Activated naive CD4-positive, alpha-beta T cell treated with anti-CD3 and anti-CD28 coated beads, Interleukin-2, amount 50 U/mL, for 72 hours (primary cell): Measurements from ENCODE around the gene MPRIP. TPM values are rescaled to one million over a fixed set of nuclear protein-coding genes. Genes with fewer than 3 reads are reported as not detected.

Experiments
- ATAC-seq, 2 donors: fragments of 150-1000 bp; cut with Tn5 transposase; 2 replicates each; pipeline ENCODE4 v1.10.0; 2021; ENCODE audit warnings: mild to moderate bottlenecking in 2 of 2, moderate library complexity in 2 of 2
- DNase-seq, 2 donors: peaks; one replicate each; pipeline ENCODE4 v3.0.0; 2021 to 2022; ENCODE audit warnings: low spot score in 2 of 2
- H3K27ac Mint-ChIP-seq, 2 donors: one replicate each; pipeline ENCODE4 v1.8.0; 2022; ENCODE audit warnings: mild to moderate bottlenecking in 2 of 2, mixed read lengths in 2 of 2
- H3K36me3 Mint-ChIP-seq, 2 donors: one replicate each; pipeline ENCODE4 v1.8.0; 2022; ENCODE audit warnings: mixed read lengths in 2 of 2
- H3K9me3 Mint-ChIP-seq, 2 donors: one replicate each; pipeline ENCODE4 v1.8.0; 2022; ENCODE audit warnings: mixed read lengths in 2 of 2
- total RNA-seq, 2 donors: library from RNA; stranded (reverse); gene quantifications; one replicate each; pipeline ENCODE4 v1.2.3, GENCODE V29; 2022

MPRIP gene
- total RNA-seq, 2 donors from 2014 or later: 67.4 to 134 TPM

GRCh38 chr17:17229416-17230384 lies 187.4 kb downstream of the MPRIP start:
- Mint-ChIP-seq H3K36me3 (peaks cover 0 to 8% of the 10 kb centered on the region in 2 donors), H3K9me3 (no peaks in the 10 kb centered on the region), H3K27ac (peak overlapping the region; percentile 75 to 80)
- ATAC-seq: no peak
- no peak for DNase-seq

- Mint-ChIP-seq H3K36me3 (peaks cover 0 to 6% of the 10 kb centered on the region in 2 donors), H3K9me3 (no peaks in the 10 kb centered on the region), H3K27ac (peak overlapping the region in 1 of 2 donors; percentile 46)
- DNase-seq: no peak
- no peak for ATAC-seq
These were observed 189.5 kb downstream of the MPRIP start for GRCh38 chr17:17231621-17232302.

GRCh38 chr17:17232303-17232621 lies 190.0 kb downstream of the MPRIP start:
- Mint-ChIP-seq H3K27ac (peak overlapping the region in 1 of 2 donors; percentile 46), H3K9me3 (no peaks in the 10 kb centered on the region), H3K36me3 (peaks cover 0 to 10% of the 10 kb centered on the region in 2 donors)
- ATAC-seq (no peak), DNase-seq (no peak)

- DNase-seq: no peak
- no peak for ATAC-seq
- Mint-ChIP-seq H3K9me3 (no peaks in the 10 kb centered on the region), H3K27ac (peak overlapping the region; percentile 99 to 100), H3K36me3 (peaks cover 0 to 16% of the 10 kb centered on the region in 2 donors)
These were observed 193.2 kb downstream of the MPRIP start for GRCh38 chr17:17235212-17236174.

- Mint-ChIP-seq H3K36me3 (peaks cover 0 to 16% of the 10 kb centered on the region in 2 donors), H3K27ac (peak overlapping the region; percentile 99 to 100), H3K9me3 (no peaks in the 10 kb centered on the region)
- no peak for DNase-seq
- ATAC-seq: peak; percentile 1 to 19
These were observed 194.2 kb downstream of the MPRIP start for GRCh38 chr17:17236295-17237025.

GRCh38 chr17:17237026-17237799 lies 195.0 kb downstream of the MPRIP start, which contains the start of gene FLCN:
Gene FLCN, minus strand, starts transcription at chr17:17237168. Its CDS starts 9,031 bp downstream, at chr17:17228137.
- Mint-ChIP-seq H3K36me3 (peaks cover 0 to 16% of the 10 kb centered on the region in 2 donors), H3K9me3 (no peaks in the 10 kb centered on the region), H3K27ac (peak within 1 kb of the TSS; percentile 99 to 100)
- DNase-seq (peak; percentile 84 to 92), ATAC-seq (peak; percentile 90 to 94)

GRCh38 chr17:17239832-17240231 lies 197.6 kb downstream of the MPRIP start:
- H3K9me3 Mint-ChIP-seq: no peaks in the 10 kb centered on the region
- H3K27ac Mint-ChIP-seq: no peak overlapping the region
- peaks cover 0 to 16% of the 10 kb centered on the region in 2 donors for H3K36me3 Mint-ChIP-seq
- ATAC-seq (peak in 1 of 2 donors; percentile 52), DNase-seq (no peak)

GRCh38 chr17:17241656-17242055 lies 199.4 kb downstream of the MPRIP start:
- H3K27ac Mint-ChIP-seq: peak overlapping the region in 1 of 2 donors; percentile 50
- DNase-seq (no peak), ATAC-seq (no peak)
- peaks cover 4 to 10% of the 10 kb centered on the region in 2 donors for H3K36me3 Mint-ChIP-seq
- H3K9me3 Mint-ChIP-seq: no peaks in the 10 kb centered on the region

- no peak for ATAC-seq
- Mint-ChIP-seq H3K9me3 (no peaks in the 10 kb centered on the region), H3K27ac (no peak overlapping the region), H3K36me3 (peaks cover 6 to 10% of the 10 kb centered on the region in 2 donors)
- DNase-seq: no peak
These were observed 200.0 kb downstream of the MPRIP start for GRCh38 chr17:17242246-17242645.

Other genes starting within 250 kb of the MPRIP start
- gene TNFRSF13B, start 70.3 kb upstream of the MPRIP start, total RNA-seq: not detected
- 1 to 10 TPM; 9.2 to 9.6 TPM for gene PLD6, start 163.9 kb downstream of the MPRIP start, total RNA-seq
- 10 to 100 TPM; 28.1 to 38.7 TPM for gene FLCN, start 194.7 kb downstream of the MPRIP start, total RNA-seq
- gene COPS3, start 238.8 kb downstream of the MPRIP start, total RNA-seq: 100 to 1,000 TPM in 1 of 2 donors, 10 to 100 TPM in 1; 97.4 to 126 TPM